Adrenal gland (tissue), 5 donors: ENCODE results near the gene TMEM267.

ENCODE experiments used
- POLR2A ChIP-seq, 2 donors: fragments of 450-650 bp; IDR thresholded peaks; one replicate each; pipeline ENCODE4 v1.6.1; 2017; ENCODE audit warnings: antibody characterized with exemption in 2 of 2, mild to moderate bottlenecking in 2 of 2, moderate library complexity in 1 of 2
- TF ChIP-seq, protein P1 (sequence below), 6 experiments: fragments of 450-650 bp in 4 of 6; fragments of 200-600 bp in 2 of 6; sonication (generic) in 1 of 6; IDR thresholded peaks; 1 replicate in 5 of 6; 2 replicates in 1 of 6; pipeline versions ENCODE4 v1.5.1 to v1.8.0; 2016 to 2021; ENCODE audit warnings: antibody characterized with exemption in 6 of 6, mild to moderate bottlenecking in 2 of 6, moderate library complexity in 1 of 6
- donor health status: DM: no; HTN: no; CAD: no.

GRCh38 chr5:43437062-43437660 is 46.5 kb downstream of the TMEM267 start:
- no peak for TF ChIP-seq POLR2A (IDR thresholded peaks at IDR 0.05)
- TF ChIP-seq, protein P1, sequence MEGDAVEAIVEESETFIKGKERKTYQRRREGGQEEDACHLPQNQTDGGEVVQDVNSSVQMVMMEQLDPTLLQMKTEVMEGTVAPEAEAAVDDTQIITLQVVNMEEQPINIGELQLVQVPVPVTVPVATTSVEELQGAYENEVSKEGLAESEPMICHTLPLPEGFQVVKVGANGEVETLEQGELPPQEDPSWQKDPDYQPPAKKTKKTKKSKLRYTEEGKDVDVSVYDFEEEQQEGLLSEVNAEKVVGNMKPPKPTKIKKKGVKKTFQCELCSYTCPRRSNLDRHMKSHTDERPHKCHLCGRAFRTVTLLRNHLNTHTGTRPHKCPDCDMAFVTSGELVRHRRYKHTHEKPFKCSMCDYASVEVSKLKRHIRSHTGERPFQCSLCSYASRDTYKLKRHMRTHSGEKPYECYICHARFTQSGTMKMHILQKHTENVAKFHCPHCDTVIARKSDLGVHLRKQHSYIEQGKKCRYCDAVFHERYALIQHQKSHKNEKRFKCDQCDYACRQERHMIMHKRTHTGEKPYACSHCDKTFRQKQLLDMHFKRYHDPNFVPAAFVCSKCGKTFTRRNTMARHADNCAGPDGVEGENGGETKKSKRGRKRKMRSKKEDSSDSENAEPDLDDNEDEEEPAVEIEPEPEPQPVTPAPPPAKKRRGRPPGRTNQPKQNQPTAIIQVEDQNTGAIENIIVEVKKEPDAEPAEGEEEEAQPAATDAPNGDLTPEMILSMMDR (IDR thresholded peaks at IDR 0.05) = no peak
